OCI-LY3 (cell line): Measurements from ENCODE around the gene EDEM3.

Experiments
- CTCF ChIP-seq: fragments of 200-600, 300-600 bp; sonication (generic); IDR thresholded peaks from 2 replicates; pipeline ENCODE4 v1.5.1; 2014; ENCODE audit warnings: antibody characterized with exemption, low read length, low read depth
- EZH2phosphoT487 ChIP-seq: fragments of 200-600 bp; shearing (Covaris generic); IDR thresholded peaks from 2 replicates; pipeline ENCODE4 v1.6.1; 2018; ENCODE audit warnings: antibody characterized with exemption, mixed run types, low read depth

- TF ChIP-seq CTCF (no peak), EZH2phosphoT487 (no peak)
Measured at GRCh38 chr1:184648856-184649201, 105.8 kb downstream of the EDEM3 start.
